SIG-M5 (cell line): ENCODE measurements around the gene HS3ST3A1.

ENCODE experiments used
- DNase-seq: peaks from one replicate; lab custom pipeline; 2025; lab: John Stamatoyannopoulos, UW

The HS3ST3A1 gene

GRCh38 chr17:13598353-13599167 is 3.2 kb downstream of the HS3ST3A1 start:
- no peak for DNase-seq

GRCh38 chr17:13597723-13598347 is 3.9 kb downstream of the HS3ST3A1 start:
- no peak for DNase-seq

- no peak for DNase-seq
Measured at GRCh38 chr17:13596241-13596923, 5.3 kb downstream of the HS3ST3A1 start.

- no peak for DNase-seq
Measured at GRCh38 chr17:13595599-13595899, 6.2 kb downstream of the HS3ST3A1 start.

- DNase-seq, result no peak
Measured at GRCh38 chr17:13594762-13595598, 6.7 kb downstream of the HS3ST3A1 start.

GRCh38 chr17:13594310-13594709 is 7.4 kb downstream of the HS3ST3A1 start:
- DNase-seq, result no peak

GRCh38 chr17:13593757-13594156 is 8.0 kb downstream of the HS3ST3A1 start:
- DNase-seq, result no peak

- no peak for DNase-seq
Measured at GRCh38 chr17:13593021-13593751, 8.5 kb downstream of the HS3ST3A1 start.

GRCh38 chr17:13592427-13592826 is 9.3 kb downstream of the HS3ST3A1 start:
- DNase-seq, result no peak

- DNase-seq, result no peak
Measured at GRCh38 chr17:13590441-13590840, 11.3 kb downstream of the HS3ST3A1 start.

- no peak for DNase-seq
Measured at GRCh38 chr17:13589658-13590057, 12.1 kb downstream of the HS3ST3A1 start.

- DNase-seq, result no peak
Measured at GRCh38 chr17:13587487-13588338, 14.0 kb downstream of the HS3ST3A1 start.

GRCh38 chr17:13584701-13585080 is 17.0 kb downstream of the HS3ST3A1 start:
- no peak for DNase-seq

GRCh38 chr17:13583996-13584700 is 17.6 kb downstream of the HS3ST3A1 start:
- DNase-seq, result no peak

GRCh38 chr17:13582776-13583547 is 18.8 kb downstream of the HS3ST3A1 start:
- DNase-seq, result no peak

- no peak for DNase-seq
Measured at GRCh38 chr17:13581925-13582324, 19.8 kb downstream of the HS3ST3A1 start.

- no peak for DNase-seq
Measured at GRCh38 chr17:13580790-13581189, 20.9 kb downstream of the HS3ST3A1 start.

GRCh38 chr17:13576661-13577526 is 24.8 kb downstream of the HS3ST3A1 start:
- no peak for DNase-seq
